Renal pelvis (tissue), 12 donors: Measurements from ENCODE around the gene ZP3. TPM values are rescaled to one million over a fixed set of nuclear protein-coding genes. Genes with fewer than 3 reads are reported as not detected.
A peak's percentile ranks its signal among the peaks of the same experiment; 100 is the strongest.
"Not testable (repeated sequence)": the region's sequence is repeated elsewhere in the genome, so short reads cannot be mapped to it uniquely, and the experiment has no call there.

ENCODE experiments used
- DNase-seq: peaks from one replicate; pipeline ENCODE4 v3.0.0-alpha.2; 2013
- long read RNA-seq, 16 experiments: transcript quantifications; one replicate each; lab custom pipeline, GENCODE V29; 2026
- polyA plus RNA-seq, 3 donors: library from polyadenylated mRNA; unstranded; fragments of 120-200 nt; gene quantifications; one replicate each; pipeline ENCODE4 v1.2.1, GENCODE V29; 2013; ENCODE audit not compliant: insufficient read length in 3 of 3

The ZP3 gene
- polyA plus RNA-seq: 10 to 100 TPM in 1 of 3 donors, 1 to 10 TPM in 2; 3.3 to 11.5 (median 9.4) TPM
- long read RNA-seq, donor 1, partial matches to known transcripts: 0 of 1 reads
- long read RNA-seq, donor 1, other reads (novel, unspliced or antisense): 0 of 1 reads
- long read RNA-seq, donor 2, partial matches to known transcripts: 5 of 5 reads
- long read RNA-seq, donor 2, other reads (novel, unspliced or antisense): 0 of 5 reads
- long read RNA-seq, donor 3: 0 reads
- long read RNA-seq, donor 4: 0 reads
- long read RNA-seq, donor 5: 0 reads
- long read RNA-seq, donor 6: 0 reads
- long read RNA-seq, donor 7, partial matches to known transcripts: 0 of 1 reads
- long read RNA-seq, donor 7, other reads (novel, unspliced or antisense): 0 of 1 reads
- long read RNA-seq, donor 8: 0 reads
- long read RNA-seq, donor 9: 0 reads
- long read RNA-seq, donor 10, partial matches to known transcripts: 0 of 2 reads
- long read RNA-seq, donor 10, other reads (novel, unspliced or antisense): 0 of 2 reads
- long read RNA-seq, donor 11: 0 reads
- long read RNA-seq, donor 12, partial matches to known transcripts: 7 of 8 reads
- long read RNA-seq, donor 12, other reads (novel, unspliced or antisense): 0 of 8 reads
- long read RNA-seq, donor 13, partial matches to known transcripts: 6 of 7 reads
- long read RNA-seq, donor 13, other reads (novel, unspliced or antisense): 0 of 7 reads
- long read RNA-seq, donor 14, partial matches to known transcripts: 0 of 1 reads
- long read RNA-seq, donor 14, other reads (novel, unspliced or antisense): 0 of 1 reads
- long read RNA-seq, donor 15, partial matches to known transcripts: 5 of 6 reads
- long read RNA-seq, donor 15, other reads (novel, unspliced or antisense): 0 of 6 reads
- long read RNA-seq, donor 16: 0 reads

GRCh38 chr7:76424413-76425111, at the start of gene ZP3:
Gene ZP3 (plus strand): TSS chr7:76424950. CDS start chr7:76424965, 15 bp downstream.
- no peak for DNase-seq

- DNase-seq: no peak
These were observed 49.5 kb upstream of the ZP3 start for GRCh38 chr7:76375251-76375650.

- DNase-seq: no peak
These were observed 47.4 kb upstream of the ZP3 start for GRCh38 chr7:76377186-76377918.

- no peak for DNase-seq
These were observed 44.2 kb upstream of the ZP3 start for GRCh38 chr7:76380623-76380966.

- DNase-seq: no peak
These were observed 42.9 kb upstream of the ZP3 start for GRCh38 chr7:76381814-76382213.

GRCh38 chr7:76383089-76383944, 41.4 kb upstream of the ZP3 start:
- DNase-seq: no peak

GRCh38 chr7:76386691-76387260, 38.0 kb upstream of the ZP3 start:
- DNase-seq: no peak

GRCh38 chr7:76387789-76388188, 37.0 kb upstream of the ZP3 start:
- DNase-seq: not testable (repeated sequence)

GRCh38 chr7:76390092-76390491, 34.7 kb upstream of the ZP3 start:
- DNase-seq: no peak

- DNase-seq: no peak
These were observed 32.1 kb upstream of the ZP3 start for GRCh38 chr7:76392531-76393115.

- DNase-seq: peak; percentile 84
These were observed 31.4 kb upstream of the ZP3 start for GRCh38 chr7:76393116-76394031.

- DNase-seq: no peak
These were observed 29.8 kb upstream of the ZP3 start for GRCh38 chr7:76394957-76395356.

GRCh38 chr7:76395605-76395964, 29.2 kb upstream of the ZP3 start:
- DNase-seq: not testable (repeated sequence)

- peak; percentile 47 for DNase-seq
These were observed 28.6 kb upstream of the ZP3 start for GRCh38 chr7:76395965-76396726.

- no peak for DNase-seq
These were observed 27.9 kb upstream of the ZP3 start for GRCh38 chr7:76396864-76397263.

GRCh38 chr7:76397409-76398183, 27.2 kb upstream of the ZP3 start:
- peak; percentile 67 for DNase-seq

- no peak for DNase-seq
These were observed 24.5 kb upstream of the ZP3 start for GRCh38 chr7:76400248-76400647.
